Ovary (tissue), 3 donors: Measurements from ENCODE around the gene CAPN5.

Experiments
- EP300 ChIP-seq: sonication (generic); formaldehyde crosslinking; IDR thresholded peaks from one replicate; pipeline ENCODE4 v1.6.1; 2017; ENCODE audit warnings: antibody characterized with exemption
- POLR2A ChIP-seq: fragments of 450-650 bp; IDR thresholded peaks from one replicate; pipeline ENCODE4 v1.6.1; 2017; ENCODE audit warnings: antibody characterized with exemption, mild to moderate bottlenecking, moderate library complexity
- TF ChIP-seq, protein P1 (sequence below), 3 donors: fragments of 450-650 bp in 2 of 3; fragments of 200-600 bp in 1 of 3; IDR thresholded peaks; one replicate each; pipeline versions ENCODE4 v1.5.1 to v1.8.0; 2016 to 2022; ENCODE audit warnings: antibody characterized with exemption in 3 of 3, mild to moderate bottlenecking in 1 of 3
- donor health status: DM: no; HTN: no; CAD: no.

DNA sequence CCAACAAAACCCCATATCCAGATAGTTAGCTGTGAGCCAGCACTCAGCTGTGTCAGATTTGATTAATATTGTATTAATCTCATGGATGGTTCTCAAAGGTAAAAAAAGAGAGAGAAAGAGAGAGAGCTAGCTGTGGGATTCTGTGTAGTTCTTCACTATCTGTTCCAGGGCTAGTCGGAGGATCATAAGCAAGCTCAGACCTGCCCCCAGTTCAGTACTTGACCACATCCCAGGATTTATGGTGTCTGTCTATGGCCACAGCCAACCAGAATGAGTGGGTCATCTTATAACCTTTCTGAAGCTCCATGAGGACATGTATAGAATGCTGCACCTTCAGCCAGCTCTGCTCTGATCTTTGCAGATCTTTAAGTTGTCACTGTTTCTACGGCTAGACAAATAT lies 46.0 kb upstream of the CAPN5 start:
- TF ChIP-seq, protein P1, sequence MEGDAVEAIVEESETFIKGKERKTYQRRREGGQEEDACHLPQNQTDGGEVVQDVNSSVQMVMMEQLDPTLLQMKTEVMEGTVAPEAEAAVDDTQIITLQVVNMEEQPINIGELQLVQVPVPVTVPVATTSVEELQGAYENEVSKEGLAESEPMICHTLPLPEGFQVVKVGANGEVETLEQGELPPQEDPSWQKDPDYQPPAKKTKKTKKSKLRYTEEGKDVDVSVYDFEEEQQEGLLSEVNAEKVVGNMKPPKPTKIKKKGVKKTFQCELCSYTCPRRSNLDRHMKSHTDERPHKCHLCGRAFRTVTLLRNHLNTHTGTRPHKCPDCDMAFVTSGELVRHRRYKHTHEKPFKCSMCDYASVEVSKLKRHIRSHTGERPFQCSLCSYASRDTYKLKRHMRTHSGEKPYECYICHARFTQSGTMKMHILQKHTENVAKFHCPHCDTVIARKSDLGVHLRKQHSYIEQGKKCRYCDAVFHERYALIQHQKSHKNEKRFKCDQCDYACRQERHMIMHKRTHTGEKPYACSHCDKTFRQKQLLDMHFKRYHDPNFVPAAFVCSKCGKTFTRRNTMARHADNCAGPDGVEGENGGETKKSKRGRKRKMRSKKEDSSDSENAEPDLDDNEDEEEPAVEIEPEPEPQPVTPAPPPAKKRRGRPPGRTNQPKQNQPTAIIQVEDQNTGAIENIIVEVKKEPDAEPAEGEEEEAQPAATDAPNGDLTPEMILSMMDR (IDR thresholded peaks at IDR 0.05), result no peak
- TF ChIP-seq POLR2A (no peak), EP300 (no peak)
